NCI-H1417 (cell line): ENCODE results near the gene BIN1.

ENCODE experiments used
- DNase-seq, 3 experiments: peaks; one replicate each; lab custom pipeline; 2025; lab: John Stamatoyannopoulos, UW

The BIN1 gene

DNA sequence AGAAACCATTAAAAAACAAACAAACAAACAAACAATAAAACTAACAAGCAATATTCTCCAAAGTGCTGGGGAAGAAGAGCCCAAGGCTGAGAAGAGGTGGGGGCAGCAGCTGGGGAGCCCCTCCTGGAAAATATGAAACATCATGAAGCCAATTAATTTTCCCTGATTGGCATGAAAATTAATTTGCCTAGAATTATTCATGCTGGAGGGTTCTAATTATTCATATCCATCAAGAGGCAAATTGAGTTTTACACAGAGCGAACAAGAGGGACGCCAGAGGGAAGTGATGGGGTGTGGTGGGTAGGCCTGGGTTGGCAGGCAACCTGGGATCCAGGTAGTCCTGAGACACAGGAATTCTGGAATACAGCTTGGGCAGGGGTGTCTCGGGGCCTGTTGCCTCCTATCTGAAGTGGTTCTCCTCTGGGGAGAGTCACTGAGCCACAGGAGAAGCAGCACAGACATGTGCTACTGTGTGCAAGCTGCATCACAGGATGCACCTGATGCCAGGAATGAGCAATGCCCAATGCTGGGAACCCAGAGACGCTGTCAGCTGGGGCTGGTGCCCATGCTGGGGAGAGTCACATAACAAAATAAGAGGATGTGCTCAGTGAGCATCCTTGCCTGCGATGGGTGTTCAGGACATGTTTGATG lies 107.7 kb downstream of the BIN1 start:
- no peak for DNase-seq

DNA sequence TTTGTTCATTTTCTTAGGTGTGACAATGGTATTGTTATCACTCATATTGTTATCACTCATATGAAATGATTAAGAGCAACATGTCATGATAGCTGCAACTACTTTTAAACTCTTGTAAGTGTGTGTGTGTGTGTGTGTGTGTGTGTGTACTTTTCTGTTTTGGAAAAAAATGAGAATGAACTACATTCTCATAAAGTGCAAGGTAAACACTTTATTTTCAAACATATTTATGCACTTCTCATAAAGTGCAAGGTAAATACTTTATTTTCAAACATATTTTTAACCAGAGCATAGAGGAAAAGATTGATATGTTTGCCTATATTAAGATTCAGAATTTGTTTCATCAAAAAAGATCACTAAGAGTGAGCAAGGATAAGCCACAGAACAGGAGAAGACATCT lies 108.5 kb downstream of the BIN1 start:
- no peak for DNase-seq
